ENCODE data around the gene MCF2L.
"Not testable (repeated sequence)": the region's sequence is repeated elsewhere in the genome, so short reads cannot be mapped to it uniquely, and the experiment has no call there.

Gene MCF2L

DNA sequence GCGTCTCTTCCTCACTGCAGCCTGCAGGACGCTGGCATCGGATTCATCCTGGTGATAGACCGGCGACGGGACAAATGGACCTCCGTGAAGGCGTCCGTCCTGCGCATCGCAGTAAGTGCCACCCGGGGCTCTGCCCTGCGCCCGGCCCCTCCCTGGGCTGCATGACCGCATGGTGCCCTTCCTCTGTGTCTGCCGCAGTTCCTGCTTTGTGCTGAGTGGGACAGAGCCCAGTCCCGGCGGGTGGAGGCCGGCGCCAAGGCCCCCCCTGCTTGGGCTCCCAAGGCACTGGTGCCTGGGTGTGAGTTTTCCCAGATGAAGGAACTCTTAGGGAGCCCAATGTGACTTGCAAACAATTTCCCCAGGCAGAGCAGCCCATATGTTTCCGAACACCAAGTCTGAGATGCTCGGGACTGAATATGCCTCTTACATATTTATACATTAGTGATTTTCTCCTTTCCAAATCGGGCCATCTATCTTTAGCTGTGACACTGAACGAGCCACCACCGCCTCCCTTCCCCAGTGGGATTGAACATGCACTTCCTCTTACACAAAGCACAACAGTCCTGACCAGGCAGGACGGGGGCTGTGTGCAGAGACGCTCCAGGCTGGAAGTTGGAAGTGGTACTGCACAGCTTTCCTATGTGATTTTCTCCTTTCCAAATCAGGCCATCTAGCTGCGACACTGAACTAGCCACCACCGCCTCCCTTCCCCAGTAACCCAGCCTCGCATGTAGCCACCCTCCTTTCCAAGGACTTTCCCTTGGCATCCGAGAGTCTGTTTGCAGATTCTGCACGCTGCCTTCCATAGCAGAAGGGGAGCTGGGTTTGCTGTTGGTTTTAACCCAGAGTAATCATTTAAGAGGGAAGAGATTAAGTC lies 76.5 kb downstream of the MCF2L start:
- FAIRE-seq (peak; percentile 66), DNase-seq (ENCODE audit: low spot score) (peak; percentile 53)

DNA sequence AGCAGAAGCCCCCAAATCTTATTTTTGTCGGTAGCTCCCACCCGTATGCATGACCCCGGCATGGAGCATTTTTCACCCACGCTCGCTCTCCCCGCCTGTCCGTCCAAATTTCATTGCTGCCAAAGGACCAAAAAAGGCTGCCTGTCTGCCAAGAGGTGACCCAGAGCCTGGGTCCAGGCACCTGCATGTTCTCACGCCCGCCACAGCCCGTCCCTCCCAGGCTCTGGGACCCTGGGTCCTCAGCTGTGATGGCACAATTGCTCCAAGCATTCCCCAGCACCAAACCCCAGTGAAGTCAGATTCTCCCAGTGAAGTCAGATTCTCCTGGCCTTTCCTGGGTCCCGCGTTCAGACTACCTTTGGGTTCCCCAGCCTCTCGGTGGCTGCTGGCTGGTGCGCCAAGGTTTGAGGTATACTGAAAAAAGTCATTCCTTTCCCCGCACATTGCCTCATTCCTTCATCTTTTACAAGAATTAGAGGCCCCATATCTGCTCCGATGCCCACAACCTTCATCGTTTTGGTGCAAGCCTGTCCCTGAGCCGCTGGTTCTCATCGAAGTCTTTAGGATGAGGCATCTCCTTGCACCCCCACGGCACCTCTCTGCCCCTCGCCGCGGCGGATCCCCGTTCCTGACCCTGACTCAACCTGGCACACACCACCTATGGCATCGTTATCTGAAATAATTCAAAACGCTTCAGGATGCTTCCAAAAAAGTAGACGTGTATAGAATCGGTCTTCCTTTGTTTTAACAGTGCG lies 77.3 kb downstream of the MCF2L start:
- FAIRE-seq (no peak), DNase-seq (ENCODE audit: low spot score) (no peak)

DNA sequence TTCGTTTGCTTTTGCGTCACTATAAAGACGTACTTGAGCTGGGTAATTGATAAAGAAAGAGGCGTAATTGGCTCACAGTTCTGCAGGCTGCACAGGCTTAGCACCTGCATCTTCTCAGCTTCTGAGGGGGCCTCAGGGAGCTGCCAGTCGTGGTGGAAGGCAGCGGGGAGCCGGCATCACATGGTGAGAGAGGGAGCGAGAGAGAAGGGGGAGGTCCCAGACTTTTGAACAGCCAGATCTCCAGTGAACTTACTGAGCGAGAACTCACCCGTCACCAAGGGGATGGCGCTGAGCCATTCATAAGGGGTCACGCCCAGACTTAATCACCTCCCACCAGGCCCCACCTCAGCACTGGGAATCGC lies 77.8 kb downstream of the MCF2L start:
- FAIRE-seq (no peak), DNase-seq (ENCODE audit: low spot score) (no peak)

DNA sequence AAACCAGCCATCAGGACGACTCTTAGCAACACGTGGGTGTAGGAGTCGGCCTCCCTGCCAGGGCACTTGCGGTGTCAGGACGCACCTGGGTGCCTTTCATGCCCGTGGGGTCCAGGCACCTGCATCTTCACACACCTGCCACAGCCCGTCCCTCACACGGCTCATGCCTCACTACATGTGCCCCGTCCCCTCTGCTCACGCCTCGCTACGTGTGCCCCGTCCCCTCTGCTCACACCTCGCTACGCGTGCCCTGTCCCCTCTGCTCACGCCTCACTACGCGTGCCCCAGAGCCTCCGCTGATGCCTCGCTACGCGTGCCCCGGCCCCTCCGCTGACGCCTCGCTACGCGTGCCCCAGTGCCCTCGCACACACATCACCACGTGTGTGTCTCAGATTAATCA lies 78.6 kb downstream of the MCF2L start:
- DNase-seq (ENCODE audit: low spot score) (no peak), FAIRE-seq (no peak)

DNA sequence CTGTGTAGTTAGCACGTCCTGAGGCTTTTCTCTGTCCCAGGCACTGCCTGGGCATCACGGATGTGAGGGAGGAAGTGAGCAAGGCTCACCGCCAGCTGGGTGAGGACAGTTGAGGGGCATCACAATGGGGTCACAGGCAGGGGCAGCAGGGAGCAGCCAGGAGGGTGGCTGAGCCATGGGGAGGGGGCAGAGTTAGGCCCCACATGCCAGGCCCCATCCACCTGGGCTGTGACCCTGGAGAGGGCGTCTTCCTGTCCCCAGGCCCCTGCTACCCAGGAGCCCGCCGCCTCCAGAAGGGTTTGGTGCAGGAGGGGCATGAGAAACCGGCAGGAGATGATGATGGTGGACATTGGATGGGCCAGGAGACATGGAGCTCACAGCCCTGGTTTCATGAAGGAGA lies 79.8 kb downstream of the MCF2L start:
- FAIRE-seq: peak; percentile 5

DNA sequence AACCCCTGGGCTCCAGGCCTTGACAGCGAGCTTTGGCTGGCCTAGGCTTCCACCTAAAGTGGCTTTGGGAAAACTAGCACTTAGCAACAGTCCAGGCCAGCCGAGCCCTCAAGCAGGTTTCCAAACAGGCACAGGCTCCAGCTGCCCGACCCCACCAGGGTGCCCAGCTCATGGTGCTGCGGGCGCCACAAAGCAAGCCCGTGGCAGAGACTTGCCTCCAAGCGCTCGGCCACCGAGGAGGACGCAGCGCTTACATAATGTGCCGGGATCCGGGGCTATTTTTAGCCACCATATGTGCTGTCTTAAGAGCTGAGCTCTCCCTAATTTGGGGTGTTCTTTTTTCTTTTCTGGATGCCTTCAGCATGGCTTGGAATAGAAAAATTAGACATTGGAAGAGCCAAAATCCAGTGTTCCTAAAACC lies 80.5 kb downstream of the MCF2L start:
- DNase-seq (ENCODE audit: low spot score): no peak
- no peak for FAIRE-seq

More for the DNA sequence above, 79.8 kb downstream of the MCF2L start:
- no peak for DNase-seq (ENCODE audit: low spot score)

DNA sequence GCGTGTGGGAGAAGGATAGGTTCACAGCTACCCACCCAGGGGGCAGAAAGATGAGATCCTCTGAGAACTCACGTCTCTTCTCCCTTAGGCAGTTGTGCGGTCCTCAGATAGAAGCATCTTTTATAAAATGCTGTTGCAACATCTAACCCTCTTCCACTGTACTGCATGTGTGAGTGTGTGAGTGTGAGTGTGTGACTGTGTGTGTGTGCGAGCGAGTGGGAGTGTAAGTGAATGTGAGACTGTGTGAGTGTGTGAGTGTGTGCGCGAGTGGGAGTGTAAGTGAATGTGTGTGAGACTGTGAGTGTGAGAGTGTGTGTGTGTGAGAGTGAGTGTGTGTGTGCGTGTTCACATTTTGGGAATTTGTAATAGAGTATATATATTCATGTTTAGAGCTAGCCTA lies 81.0 kb downstream of the MCF2L start:
- FAIRE-seq (peak; percentile 92), DNase-seq (ENCODE audit: low spot score) (no peak)

DNA sequence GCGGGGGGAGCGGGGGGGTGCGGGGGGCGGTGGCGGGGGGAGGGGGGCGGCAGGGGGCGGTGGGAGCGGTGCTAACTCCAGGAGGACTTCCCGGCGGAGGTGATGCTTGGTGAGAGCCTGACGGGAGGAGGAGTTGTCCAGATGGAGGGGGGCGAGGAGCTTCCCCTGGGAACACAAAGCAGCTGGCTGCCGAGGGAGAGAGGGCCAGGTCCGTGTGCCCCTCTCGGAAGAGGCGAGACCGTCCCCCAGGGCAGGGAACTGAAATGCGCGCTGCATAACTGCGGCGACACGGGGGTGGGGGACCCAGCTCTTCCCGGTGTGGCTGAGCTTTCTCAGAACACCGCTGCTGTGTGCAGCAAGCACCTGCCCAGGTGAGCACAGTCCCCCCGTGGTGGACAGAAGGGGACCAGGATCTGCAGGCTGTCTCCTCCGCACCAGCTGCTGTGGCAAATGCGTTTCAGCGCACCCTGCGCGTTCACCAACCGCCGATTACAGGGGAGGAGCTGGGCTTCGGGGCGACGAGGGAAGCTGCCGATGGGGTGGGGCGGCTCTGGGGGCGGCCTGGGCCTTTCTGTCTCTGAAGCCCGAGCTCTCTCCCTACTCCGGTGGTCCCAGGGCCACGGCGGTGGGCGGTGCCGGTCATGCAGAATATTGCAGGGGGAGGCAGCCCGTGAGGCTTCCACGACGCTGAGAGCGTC lies 81.9 kb downstream of the MCF2L start:
- no peak for DNase-seq (ENCODE audit: low spot score)
- FAIRE-seq: no peak

DNA sequence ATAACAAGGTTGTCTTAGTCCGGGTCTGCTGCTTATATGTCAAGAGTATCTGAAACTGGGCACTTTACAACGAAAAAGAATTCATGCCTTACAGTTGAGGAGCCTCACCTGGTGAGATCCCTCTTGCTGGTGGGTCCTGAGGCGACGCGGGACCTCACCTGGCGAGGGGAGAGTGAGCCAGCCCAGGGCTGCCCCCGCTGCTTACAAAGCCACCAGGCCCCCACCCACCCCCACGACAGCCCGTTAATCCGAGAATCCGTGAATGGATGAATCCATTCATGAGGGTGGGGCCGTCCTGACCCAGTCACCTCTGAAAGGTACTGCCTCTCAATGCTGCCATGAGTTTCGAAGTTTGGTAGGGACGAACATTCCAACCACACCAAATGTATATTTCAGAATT lies 82.6 kb downstream of the MCF2L start:
- FAIRE-seq: no peak

DNA sequence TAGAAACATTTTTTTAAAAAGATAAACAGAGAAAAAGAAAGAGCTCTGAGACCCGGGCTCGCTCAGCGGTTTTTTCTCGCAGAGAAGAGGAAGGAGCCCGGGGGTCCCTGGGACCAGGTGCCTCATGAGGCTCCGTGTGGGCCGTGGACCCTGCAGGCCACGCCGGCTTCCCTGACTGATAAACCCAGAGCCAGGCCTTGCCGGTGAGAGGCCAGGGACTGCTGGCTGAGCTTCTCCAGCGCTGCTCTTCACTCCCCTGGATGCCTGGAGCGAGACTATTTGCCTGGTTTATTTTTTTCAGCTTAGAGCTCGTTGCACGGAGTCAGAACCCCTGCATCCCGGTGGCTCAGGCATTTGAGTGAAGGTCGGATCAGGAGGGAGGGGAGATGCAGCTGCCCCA lies 83.2 kb downstream of the MCF2L start:
- DNase-seq (ENCODE audit: low spot score): no peak
- FAIRE-seq: no peak

More for the DNA sequence above, 82.6 kb downstream of the MCF2L start:
- DNase-seq (ENCODE audit: low spot score): no peak

DNA sequence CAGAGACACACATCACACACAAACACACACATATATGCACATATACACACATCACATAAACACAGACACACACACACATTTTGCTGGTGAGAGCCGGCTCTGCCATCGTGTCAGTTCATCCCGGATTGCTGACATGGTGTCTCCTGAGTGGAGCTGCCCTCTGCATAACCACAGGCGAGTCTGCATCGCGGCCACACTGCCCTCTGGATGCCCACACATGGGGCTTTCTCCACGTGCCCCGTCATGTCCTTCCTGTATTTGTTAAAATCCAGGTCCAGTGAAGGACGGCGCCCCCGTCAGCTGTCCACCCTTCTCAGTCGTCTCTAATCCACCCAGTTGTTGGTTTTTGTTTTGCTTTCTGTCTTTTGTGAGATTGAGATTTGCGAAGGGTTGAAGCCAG lies 84.0 kb downstream of the MCF2L start:
- no peak for DNase-seq (ENCODE audit: low spot score)
- FAIRE-seq: no peak

DNA sequence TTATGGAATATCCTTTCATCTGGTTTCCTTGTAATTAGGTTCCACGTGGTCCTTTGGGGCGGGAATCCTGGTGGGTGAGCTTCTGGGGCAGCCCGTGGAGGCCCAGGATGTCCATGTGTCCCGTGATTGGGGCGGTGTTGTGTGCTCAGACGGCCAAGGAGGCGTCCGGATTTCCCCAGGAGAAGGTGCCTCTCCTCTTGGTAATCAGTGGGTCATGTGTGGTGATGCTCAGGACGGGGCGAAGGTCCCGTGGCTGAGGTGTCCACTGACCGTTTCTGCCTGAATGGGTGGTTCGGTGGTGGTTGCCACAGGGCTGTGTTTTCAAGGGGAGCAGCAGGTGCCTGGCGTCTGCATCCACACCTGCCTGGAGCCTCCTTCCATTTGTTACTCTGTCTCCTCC lies 84.4 kb downstream of the MCF2L start:
- FAIRE-seq (peak; percentile 30), DNase-seq (ENCODE audit: low spot score) (no peak)

DNA sequence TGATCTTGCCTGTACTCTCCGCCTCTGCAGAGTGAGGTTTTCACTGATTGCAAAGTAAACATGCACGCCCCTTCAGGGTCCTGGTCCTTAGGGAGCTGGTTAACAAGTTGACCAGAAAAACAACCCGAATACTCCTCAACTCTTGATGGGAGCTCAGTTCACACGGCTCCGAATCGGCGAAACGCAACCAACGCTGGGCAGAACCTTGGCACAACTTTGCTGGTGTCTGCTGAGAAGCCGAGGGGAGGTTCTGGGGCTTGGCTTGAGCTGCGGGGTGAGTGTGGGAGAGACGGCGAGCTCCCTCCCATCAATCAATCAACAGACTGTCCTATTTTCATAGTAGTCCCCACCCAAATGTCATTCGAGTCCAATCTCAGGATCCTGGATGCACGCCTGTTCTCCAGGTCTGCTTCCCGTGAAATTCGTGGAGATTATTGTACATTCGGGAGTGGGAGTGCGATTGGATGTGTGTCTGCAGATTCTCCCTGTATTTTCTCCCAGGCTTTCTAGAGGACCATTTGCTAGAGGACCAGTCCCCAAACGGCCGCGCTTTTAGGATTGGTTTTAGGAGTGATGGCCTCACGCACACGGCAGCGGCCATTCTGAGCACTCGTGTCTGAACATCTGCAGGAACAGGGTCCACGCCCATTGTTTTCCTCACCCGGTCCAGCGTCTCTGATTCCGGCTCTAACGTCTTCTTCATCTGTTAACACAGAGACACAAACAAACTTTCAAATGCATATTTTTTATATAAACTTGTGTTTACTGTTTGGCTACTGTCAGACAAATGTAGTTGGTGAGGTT lies 85.0 kb downstream of the MCF2L start:
- DNase-seq (ENCODE audit: low spot score) (no peak), FAIRE-seq (no peak)

DNA sequence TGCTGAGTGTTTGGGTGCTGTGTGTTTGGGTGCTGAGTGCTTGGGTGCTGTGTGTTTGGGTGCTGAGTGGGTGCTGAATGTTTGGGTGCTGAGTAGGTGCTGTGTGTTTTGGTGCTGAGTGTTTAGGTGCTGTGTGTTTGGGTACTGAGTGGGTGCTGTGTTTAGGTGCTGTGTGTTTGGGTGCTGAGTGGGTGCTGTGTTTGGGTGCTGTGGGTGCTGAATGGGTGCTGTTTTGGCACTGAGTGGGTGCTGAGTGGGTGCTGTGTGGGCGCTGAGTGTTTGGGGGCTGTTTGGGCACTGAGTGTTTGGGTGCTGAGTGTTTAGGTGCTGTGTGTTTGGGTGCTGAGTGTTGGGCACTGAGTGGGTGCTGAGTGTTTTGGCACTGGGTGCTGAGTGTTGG lies 88.1 kb downstream of the MCF2L start:
- DNase-seq (ENCODE audit: low spot score) (no peak), FAIRE-seq (no peak)

DNA sequence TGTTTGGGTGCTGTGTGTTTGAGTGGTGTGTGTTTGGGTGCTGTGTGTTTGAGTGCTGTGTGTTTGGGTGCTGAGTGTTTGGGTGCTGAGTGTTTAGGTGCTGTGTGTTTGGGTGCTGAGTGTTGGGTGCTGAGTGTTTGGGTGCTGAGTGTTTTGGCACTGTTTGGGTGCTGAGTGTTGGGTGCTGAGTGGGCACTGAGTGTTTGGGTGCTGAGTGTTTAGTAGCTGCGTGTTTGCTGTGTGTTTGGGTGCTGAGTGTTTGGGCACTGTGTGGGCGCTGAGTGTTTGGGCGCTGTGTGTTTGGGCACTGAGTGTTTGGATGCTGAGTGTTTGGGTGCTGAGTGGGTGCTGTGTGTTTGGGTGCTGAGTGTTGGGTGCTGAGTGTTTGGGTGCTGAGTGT lies 88.5 kb downstream of the MCF2L start:
- DNase-seq (ENCODE audit: low spot score): not testable (repeated sequence)
- peak; percentile 85 for FAIRE-seq

DNA sequence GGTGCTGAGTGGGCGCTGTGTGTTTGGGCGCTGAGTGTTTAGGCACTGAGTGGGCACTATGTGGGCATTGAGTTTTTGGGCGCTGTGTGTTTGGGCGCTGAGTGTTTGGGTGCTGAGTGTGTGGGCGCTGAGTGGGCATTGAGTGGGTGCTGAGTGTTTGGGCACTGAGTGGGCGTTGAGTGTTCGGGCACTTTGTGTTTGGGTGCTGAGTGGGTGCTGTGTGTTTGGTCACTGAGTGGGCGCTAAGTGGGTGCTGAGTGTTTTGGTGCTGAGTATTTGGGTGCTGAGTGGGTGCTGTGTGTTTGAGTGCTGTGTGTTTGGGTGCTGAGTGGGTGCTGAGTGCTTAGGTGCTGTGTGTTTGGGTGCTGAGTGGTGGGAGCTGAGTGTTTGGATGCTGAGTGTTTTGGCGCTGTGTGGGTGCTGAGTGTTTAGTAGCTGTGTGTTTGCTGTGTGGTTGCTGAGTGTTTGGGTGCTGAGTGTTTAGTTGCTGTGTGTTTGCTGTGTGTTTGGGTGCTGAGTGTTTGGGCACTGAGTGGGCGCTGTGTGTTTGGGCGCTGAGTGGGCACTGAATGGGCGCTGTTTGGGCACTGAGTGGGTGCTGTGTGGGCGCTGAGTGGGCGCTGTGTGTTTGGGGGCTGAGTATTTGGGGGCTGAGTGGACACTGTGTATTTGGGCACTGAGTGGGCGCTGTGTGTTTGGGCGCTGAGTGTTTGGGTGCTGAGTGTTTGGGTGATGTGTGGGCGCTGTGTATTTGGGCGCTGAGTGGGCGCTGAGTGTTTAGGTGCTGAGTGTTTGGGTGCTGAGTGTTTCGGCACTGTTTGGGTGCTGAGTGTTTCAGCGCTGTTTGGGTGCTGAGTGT lies 89.3 kb downstream of the MCF2L start:
- FAIRE-seq (peak; percentile 82), DNase-seq (ENCODE audit: low spot score) (no peak)

DNA sequence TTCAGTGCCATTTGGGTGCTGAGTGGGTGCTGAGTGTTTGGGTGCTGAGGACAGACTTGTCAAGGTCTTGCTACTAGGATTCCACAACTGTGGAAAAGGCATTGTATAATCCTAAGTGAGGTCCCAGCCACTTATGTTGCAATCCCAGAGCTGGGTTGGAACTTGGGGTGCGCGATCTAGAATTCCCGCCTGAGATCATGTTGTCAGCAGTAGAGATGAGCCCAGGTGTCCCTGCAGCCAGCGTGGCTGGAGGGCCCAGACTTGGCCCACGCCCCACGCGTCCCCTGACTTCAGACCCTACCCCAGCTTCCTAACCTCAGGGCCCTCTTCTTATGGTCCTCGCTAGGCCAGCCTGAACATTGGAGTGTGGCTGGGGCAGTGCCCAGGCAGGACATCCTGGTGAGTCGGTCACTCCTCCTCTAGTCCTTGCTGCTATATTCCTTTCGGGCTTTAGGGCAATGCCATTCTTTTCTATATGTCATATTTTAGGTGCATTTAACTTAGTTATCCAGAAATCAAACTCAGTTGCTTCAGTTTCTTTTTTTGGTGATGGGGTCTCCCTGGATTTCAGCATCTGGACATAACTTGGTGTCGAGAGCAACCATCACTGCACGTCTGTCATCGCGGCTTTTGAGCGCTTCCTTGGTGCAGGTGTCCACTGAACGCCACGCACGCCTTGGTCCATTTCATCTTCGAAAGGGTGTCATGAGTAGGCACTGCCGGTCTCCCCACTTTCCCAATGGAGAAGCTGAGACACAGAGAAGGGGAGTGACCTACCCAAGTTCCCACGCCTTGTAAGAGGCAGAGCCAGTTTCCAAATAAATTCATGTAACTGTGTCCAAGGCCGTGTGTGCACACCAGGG lies 90.2 kb downstream of the MCF2L start:
- DNase-seq (ENCODE audit: low spot score) (no peak), FAIRE-seq (no peak)

DNA sequence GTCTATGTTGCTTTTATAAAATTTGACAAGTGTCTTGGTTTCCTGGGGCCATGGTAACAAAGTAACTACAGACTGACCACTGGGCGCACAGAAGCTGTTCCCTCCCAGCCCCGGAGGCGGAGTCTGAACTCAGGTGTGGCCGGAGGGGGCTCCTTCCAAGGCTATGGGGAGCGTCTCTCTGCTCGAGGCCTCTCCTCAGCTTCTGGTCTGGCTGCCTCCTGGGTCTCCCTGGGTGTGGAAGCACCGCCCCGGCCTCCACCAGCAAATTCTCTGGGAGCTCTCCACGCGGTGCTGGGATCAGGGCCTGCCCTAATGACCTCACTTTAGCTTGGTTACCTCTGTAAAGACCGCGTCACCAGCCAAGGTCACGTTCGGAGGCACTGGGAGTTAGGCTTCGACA lies 90.9 kb downstream of the MCF2L start:
- FAIRE-seq (no peak), DNase-seq (ENCODE audit: low spot score) (no peak)

DNA sequence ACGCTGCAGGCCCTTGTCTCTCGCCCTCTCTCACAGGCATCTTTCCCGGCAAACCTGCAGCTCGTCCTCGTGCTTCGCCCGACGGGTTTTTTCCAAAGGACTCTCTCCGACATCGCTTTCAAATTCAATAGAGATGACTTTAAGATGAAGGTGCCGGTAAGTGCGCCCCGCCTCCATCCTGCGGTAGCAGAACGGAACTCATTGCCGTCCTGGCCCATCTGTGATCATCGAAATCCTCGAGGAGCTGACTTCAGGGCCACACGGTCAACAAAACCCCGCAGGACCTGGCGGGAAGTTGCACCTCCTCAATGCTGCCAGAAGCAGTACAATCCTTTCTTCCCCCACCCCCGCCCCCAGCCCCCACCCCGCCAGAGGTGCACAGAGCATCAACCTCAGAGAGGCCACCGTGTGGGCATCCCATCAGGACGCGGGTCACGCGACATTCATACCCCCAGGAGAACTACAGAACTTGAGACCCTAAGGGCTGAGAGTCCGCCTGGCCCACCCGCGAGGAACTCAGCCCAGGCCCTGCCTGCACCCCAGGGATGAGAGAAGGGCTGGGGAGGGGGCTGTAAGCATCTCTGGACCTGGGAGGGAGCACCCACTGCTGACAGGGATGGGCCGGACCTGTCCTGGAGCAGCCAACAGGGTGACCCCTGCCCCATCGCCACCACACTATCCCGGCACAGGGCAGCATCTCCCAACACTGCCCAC lies 91.7 kb downstream of the MCF2L start:
- FAIRE-seq: no peak
- no peak for DNase-seq (ENCODE audit: low spot score)

Data from urothelium cell line (cell line).